Measurements from ENCODE around the gene HBZ. TPM values are rescaled to one million over a fixed set of nuclear protein-coding genes. Genes with fewer than 3 reads are reported as not detected.
"Not testable (repeated sequence)": the region's sequence is repeated elsewhere in the genome, so short reads cannot be mapped to it uniquely, and the experiment has no call there.

The HBZ gene
- total RNA-seq, 1 donor from 2014 or later = not detected

DNA sequence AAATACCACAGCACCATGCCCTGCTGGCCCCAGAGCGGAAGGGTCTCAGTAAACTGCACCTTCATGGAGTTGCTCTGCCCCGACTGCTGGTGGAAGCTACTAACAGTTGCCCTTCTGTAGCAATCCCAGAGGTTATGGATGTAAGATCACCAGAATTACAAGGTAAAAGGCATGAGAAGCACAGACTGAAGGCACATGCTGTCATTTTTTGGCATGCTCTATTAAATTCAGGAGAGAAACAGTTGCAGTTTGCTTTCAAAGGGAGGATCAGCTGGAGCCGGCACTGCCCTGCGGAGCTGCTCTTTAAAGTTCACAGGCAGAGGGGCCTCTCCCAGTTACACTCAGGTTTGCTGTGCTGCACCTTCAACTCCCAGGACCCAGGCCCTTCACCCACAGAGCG lies 33.1 kb upstream of the HBZ start:
- Histone ChIP-seq H3K4me3 (no peak overlapping the region), H3K9me3 (no peaks in the 10 kb centered on the region), H3K27me3 (no peaks in the 10 kb centered on the region), H3K4me1 (no peaks in the 10 kb centered on the region), H3K36me3 (peaks cover 4 to 17% of the 10 kb centered on the region in 2 donors), H3K27ac (no peak overlapping the region)
- DNase-seq (ENCODE audit: low spot score in 2 of 2) = no peak
- no peak for TF ChIP-seq CTCF (IDR thresholded peaks at IDR 0.05)
- intact Hi-C loops (cut with DNase I) = no loop called here

DNA sequence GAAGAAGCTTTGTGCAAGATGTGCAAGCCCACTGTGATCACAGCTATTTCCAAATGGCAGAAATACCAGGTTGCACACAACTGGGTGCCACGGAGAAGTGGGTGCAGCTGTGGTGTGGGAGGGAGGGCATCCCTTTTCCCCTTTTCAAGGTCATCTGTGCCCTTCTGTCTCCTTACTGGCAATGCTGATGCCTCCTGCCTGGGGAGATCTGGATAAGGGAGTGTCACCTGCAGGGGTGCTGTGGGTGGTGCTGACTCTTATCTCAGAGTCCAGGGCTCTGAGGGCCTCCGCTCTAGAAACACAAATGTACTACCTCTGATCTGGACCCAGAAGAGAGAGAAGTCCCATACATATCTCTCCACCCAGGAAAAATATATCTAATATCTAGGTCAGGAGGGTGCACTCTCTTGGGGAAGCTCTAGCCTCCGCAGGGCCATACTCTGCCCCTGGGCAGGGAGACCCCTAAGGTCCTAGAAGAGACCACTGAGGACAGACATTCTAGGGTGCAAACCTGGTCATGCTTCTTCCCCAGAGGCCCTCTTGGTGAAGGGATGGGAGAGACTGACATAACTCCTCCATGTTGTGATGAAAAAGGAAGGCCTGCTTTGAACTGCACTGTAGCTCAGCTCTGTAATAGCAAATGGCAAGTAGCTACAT lies 32.5 kb upstream of the HBZ start:
- Histone ChIP-seq H3K27ac (no peak overlapping the region), H3K27me3 (no peaks in the 10 kb centered on the region), H3K4me3 (no peak overlapping the region), H3K4me1 (no peaks in the 10 kb centered on the region), H3K9me3 (no peaks in the 10 kb centered on the region), H3K36me3 (peaks cover 4 to 18% of the 10 kb centered on the region in 2 donors)
- intact Hi-C loops (cut with DNase I) = no loop called here
- TF ChIP-seq CTCF (IDR thresholded peaks at IDR 0.05) = no peak
- no peak for DNase-seq (ENCODE audit: low spot score in 2 of 2)

DNA sequence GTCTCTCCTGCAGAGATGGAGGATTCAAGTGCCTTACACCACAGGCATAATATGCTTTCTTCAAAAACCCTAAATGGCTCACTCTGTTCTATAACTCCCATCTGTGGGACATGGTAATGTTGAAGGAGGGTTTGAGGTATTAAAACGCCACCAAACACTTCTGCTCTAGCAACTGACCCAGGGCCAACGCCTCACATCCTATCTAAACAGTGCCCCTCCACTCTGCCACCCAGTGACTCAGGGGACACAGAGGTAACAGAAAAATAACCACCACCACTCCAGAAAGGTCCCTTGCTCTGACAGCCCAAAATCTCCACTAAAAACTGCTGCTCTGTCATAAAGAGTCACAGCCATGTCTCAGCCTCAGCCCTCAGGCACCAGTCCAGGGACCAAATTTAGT lies 31.7 kb upstream of the HBZ start:
- H3K36me3 ChIP-seq = peaks cover 4 to 18% of the 10 kb centered on the region in 2 donors
- intact Hi-C loops (cut with DNase I) = no loop called here
- no peak for DNase-seq (ENCODE audit: low spot score in 2 of 2)

DNA sequence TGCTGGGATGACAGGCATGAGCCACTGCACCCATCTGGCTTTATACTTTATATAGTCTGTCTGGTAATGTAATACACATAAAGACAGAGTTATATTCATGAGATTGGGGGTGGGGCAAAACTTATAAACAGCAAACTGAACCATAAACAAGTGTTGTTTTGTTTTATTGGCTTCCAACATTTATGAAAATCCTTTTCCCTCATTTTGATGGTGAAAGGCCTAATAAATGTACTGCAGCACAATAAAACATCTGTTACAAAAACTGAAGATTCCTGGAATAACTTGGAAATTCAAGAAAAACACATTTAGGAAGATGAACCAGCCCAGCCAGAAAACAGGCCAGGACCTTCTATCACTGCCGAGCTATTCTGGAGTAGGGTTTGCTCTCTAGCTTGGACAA lies 30.1 kb upstream of the HBZ start:
- Histone ChIP-seq H3K36me3 (peaks cover 4 to 13% of the 10 kb centered on the region in 2 donors), H3K27me3 (no peaks in the 10 kb centered on the region), H3K4me3 (no peak overlapping the region), H3K9me3 (no peaks in the 10 kb centered on the region), H3K4me1 (no peaks in the 10 kb centered on the region), H3K27ac (no peak overlapping the region)
- intact Hi-C loops (cut with DNase I) = no loop called here
- DNase-seq (ENCODE audit: low spot score in 2 of 2) = no peak
- TF ChIP-seq CTCF (IDR thresholded peaks at IDR 0.05) = no peak

More for the DNA sequence above, 31.7 kb upstream of the HBZ start:
- H3K27me3 ChIP-seq = no peaks in the 10 kb centered on the region
- no peaks in the 10 kb centered on the region for H3K4me1 ChIP-seq
- no peak for TF ChIP-seq CTCF (IDR thresholded peaks at IDR 0.05)
- H3K4me3 ChIP-seq = no peak overlapping the region
- no peaks in the 10 kb centered on the region for H3K9me3 ChIP-seq
- no peak overlapping the region for H3K27ac ChIP-seq

DNA sequence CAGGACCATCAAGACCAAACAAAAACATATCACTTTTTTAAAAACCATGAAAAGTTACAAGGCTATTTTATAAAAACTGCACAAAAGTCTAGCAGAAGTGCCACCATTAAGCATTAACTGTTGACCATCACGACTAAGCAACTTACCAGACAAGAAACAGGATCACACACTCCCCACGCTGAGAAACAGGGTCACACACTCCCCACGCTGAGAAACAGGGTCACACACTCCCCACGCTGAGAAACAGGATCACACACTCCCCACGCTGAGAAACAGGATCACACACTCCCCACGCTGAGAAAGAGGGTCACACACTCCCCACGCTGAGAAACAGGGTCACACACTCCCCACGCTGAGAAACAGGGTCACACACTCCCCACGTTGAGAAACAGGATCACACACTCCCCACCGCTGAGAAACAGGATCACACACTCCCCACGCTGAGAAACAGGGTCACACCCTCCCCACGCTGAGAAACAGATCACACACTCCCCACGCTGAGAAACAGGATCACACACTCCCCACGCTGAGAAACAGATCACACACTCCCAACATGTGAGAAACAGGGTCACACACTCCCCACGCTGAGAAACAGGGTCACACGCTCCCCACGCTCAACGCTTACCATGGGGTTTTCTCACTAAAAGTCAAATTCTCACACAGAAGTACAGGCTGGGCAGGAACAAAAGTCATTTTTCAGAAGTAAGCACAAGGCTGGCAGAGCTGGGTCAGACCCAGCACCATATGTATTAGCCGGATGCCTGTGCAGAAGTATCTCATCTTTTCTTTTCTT lies 28.7 kb upstream of the HBZ start:
- DNase-seq (ENCODE audit: low spot score in 2 of 2); H3K9me3 ChIP-seq; H3K27me3 ChIP-seq; H3K27ac ChIP-seq; H3K4me1 ChIP-seq; intact Hi-C loops (cut with DNase I); H3K4me3 ChIP-seq: not testable (repeated sequence)
- peaks cover 4 to 13% of the 10 kb centered on the region in 2 donors for H3K36me3 ChIP-seq

DNA sequence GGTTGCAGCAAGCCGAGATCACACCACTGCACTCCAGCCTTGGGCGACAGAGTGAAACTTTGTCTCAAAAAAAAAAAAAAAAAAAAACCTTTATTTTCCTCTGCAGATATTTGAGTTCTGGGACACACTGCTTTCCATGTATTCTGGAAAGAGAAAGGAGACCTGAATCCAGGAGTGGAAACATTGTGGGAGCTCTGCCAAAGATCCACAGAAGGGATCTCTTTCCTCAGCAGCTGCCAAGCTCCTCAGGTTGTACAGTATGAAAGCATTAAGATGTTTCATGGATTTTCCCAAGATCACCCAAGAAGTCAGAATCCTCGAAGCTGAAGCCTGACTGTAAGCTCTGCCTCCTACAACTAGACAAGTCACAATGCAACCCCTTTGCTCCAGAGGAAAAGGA lies 27.4 kb upstream of the HBZ start:
- H3K27me3 ChIP-seq = no peaks in the 10 kb centered on the region
- no peak for DNase-seq (ENCODE audit: low spot score in 2 of 2)
- no peak overlapping the region for H3K27ac ChIP-seq
- intact Hi-C loops (cut with DNase I) = no loop called here
- no peaks in the 10 kb centered on the region for H3K9me3 ChIP-seq
- no peaks in the 10 kb centered on the region for H3K4me1 ChIP-seq
- no peak overlapping the region for H3K4me3 ChIP-seq
- no peak for TF ChIP-seq CTCF (IDR thresholded peaks at IDR 0.05)
- H3K36me3 ChIP-seq = peaks cover 4 to 13% of the 10 kb centered on the region in 2 donors
